Dedifferentiated amniotic fluid mesenchymal stem cell (primary cell): ENCODE measurements around the gene TET3.

Experiments
- DNase-seq: peaks from one replicate; pipeline ENCODE4 v3.0.0-alpha.2; 2016; ENCODE audit errors: extremely low spot score

TET3 gene

DNA sequence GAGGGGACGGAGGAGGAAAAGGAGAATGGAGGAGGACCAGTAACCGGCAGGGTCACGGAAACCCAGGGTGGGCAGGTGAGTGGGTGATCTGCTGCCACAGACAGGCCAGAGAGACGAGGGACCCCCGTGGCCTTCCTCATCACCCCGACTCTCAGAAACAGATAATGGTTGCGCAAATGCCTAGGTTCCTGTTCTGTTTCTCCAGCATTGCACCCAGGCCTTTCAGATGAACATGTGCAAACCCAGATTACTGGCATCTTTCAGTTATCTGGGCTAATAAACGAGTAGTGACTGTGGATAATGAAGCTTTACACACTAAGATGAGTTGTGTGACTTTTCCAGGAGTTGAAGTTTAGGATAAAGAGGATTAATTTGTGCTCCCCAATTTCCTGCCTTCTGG lies 46.5 kb downstream of the TET3 start:
- DNase-seq, result no peak

DNA sequence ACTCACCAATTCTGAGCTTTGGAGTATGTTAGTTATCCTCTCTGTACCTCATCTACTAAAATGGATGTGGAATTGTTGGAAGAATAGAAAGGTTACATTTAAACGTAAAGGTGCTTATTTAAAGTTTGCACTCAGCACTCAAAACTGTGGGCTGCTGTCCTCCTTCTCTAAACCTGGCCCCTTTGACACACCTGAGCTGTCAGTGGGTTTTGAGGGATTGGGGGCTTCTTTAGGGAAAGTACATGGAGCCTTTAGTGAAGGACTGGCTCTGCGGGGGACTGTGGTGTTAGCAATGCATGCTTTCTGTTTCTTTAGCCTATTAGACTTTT lies 47.2 kb downstream of the TET3 start:
- no peak for DNase-seq

GRCh38 chr2:74033375-74033774 lies 48.7 kb downstream of the TET3 start:
- DNase-seq, result no peak
